PC-3 (cell line): ENCODE results near the gene EPHA1.

Source experiments
- CTCF ChIP-seq: fragments of 300-600 bp; sonication (generic); conservative IDR thresholded peaks from 2 replicates; pipeline ENCODE4 v1.5.1; 2017; ENCODE audit warnings: antibody characterized with exemption, low read depth, mild to moderate bottlenecking, low read length
- EZH2 ChIP-seq: fragments of 300-600 bp; sonication (generic); IDR thresholded peaks from one replicate; pipeline ENCODE4 v1.6.1; 2017; ENCODE audit warnings: antibody characterized with exemption, mild to moderate bottlenecking, low read length; ENCODE audit not compliant: unreplicated experiment

- TF ChIP-seq CTCF: no peak
- TF ChIP-seq EZH2: no peak
Measured at GRCh38 chr7:143390773-143391317, 17.8 kb downstream of the EPHA1 start.
